D721Med (cell line): Measurements from ENCODE around the gene CHCHD6.

Experiments
- DNase-seq: peaks from one replicate; pipeline ENCODE4 v3.0.0; 2011; ENCODE audit warnings: low spot score; ENCODE audit not compliant: insufficient read length
- FAIRE-seq: peaks from 2 replicates; lab custom pipeline; 2011; peaks lifted over from hg19 to GRCh38; lab: Jason Lieb, UNC
- CTCF ChIP-seq: IDR thresholded peaks from 2 replicates; pipeline ENCODE4 v1.5.1; 2012; ENCODE audit warnings: mild to moderate bottlenecking, control low read depth; ENCODE audit not compliant: insufficient read depth; ENCODE audit errors: missing control alignments

CHCHD6 gene

GRCh38 chr3:126947429-126947828 is 243.4 kb downstream of the CHCHD6 start:
- TF ChIP-seq CTCF = no peak
- FAIRE-seq (no peak), DNase-seq (no peak)

GRCh38 chr3:126948980-126949535 is 245.0 kb downstream of the CHCHD6 start:
- DNase-seq (no peak), FAIRE-seq (no peak)
- TF ChIP-seq CTCF = no peak

- no peak for TF ChIP-seq CTCF
- DNase-seq (no peak), FAIRE-seq (no peak)
These were observed 247.5 kb downstream of the CHCHD6 start for GRCh38 chr3:126951561-126951960.

GRCh38 chr3:126952261-126952982 is 248.4 kb downstream of the CHCHD6 start:
- DNase-seq (no peak), FAIRE-seq (no peak)
- TF ChIP-seq CTCF = no peak

- no peak for TF ChIP-seq CTCF
- FAIRE-seq = no peak
- DNase-seq = no peak
These were observed 249.1 kb downstream of the CHCHD6 start for GRCh38 chr3:126952983-126953660.

- DNase-seq = no peak
- no peak for TF ChIP-seq CTCF
These were observed 250.3 kb downstream of the CHCHD6 start for GRCh38 chr3:126954141-126954842.

More at GRCh38 chr3:126954141-126954842, 250.3 kb downstream of the CHCHD6 start:
- no peak for FAIRE-seq
